Measurements from ENCODE around the gene TRABD. TPM values are rescaled to one million over a fixed set of nuclear protein-coding genes. Genes with fewer than 3 reads are reported as not detected.
A peak's percentile ranks its signal among the peaks of the same experiment; 100 is the strongest.

The TRABD gene
- total and polyA plus RNA-seq, 7 donors: 14.2 to 88.1 (median 21.4) TPM

- H3K36me3 ChIP-seq: peaks cover 0 to 18% (median 10%) of the 10 kb centered on the region in 4 donors
- no peaks in the 10 kb centered on the region for H3K9me3 ChIP-seq
- intact Hi-C loops (cut with DNase I): loop anchor here (10.0 kb wide), 3 partner anchors 225 to 335 kb away; partner anchors contain the start of genes PIM3 and ZBED4
- DNase-seq: no peak
- no peak for TF ChIP-seq POLR2AphosphoS5 (IDR thresholded peaks at IDR 0.05)
- no peak for TF ChIP-seq CTCF (IDR thresholded peaks at IDR 0.05)
- no peak for TF ChIP-seq EP300 (IDR thresholded peaks at IDR 0.05)
- no peak for TF ChIP-seq POLR2A (IDR thresholded peaks at IDR 0.05)
- 0 to 10% methylated on average over 4 of the region's 4 CpGs for WGBS, 2 donors
- peaks cover 0 to 56% (median 45%) of the 10 kb centered on the region in 4 donors for H3K4me1 ChIP-seq
- H3K27ac ChIP-seq: peak overlapping the region; percentile 63 to 82 (median 78)
- no peaks in the 10 kb centered on the region for H3K27me3 ChIP-seq
- peak overlapping the region; percentile 19 to 47 (median 41) for H3K4me3 ChIP-seq
Measured at GRCh38 chr22:50189849-50190181, 4.1 kb downstream of the TRABD start.

GRCh38 chr22:50190182-50190940 is 4.6 kb downstream of the TRABD start:
- no peaks in the 10 kb centered on the region for H3K27me3 ChIP-seq
- H3K36me3 ChIP-seq: peaks cover 0 to 21% (median 11%) of the 10 kb centered on the region in 4 donors
- peak overlapping the region; percentile 63 to 82 (median 78) for H3K27ac ChIP-seq
- H3K9me3 ChIP-seq: no peaks in the 10 kb centered on the region
- DNase-seq: peak; percentile 87
- peak overlapping the region; percentile 19 to 47 (median 41) for H3K4me3 ChIP-seq
- TF ChIP-seq CTCF (IDR thresholded peaks at IDR 0.05) (peak in 1 of 4 experiments; percentile 21), EP300 (IDR thresholded peaks at IDR 0.05) (no peak), POLR2AphosphoS5 (IDR thresholded peaks at IDR 0.05) (peak in 2 of 4 donors; percentile 21 to 29), POLR2A (IDR thresholded peaks at IDR 0.05) (peak in 1 of 2 donors; percentile 24)
- intact Hi-C loops (cut with DNase I): loop anchor here (10.0 kb wide), 1 partner anchor 336 kb away; the partner anchor contains the start of gene ZBED4
- WGBS, 2 donors: 2 to 3% methylated on average over 43 of the region's 43 CpGs
- peaks cover 0 to 50% (median 40%) of the 10 kb centered on the region in 4 donors for H3K4me1 ChIP-seq

GRCh38 chr22:50190941-50191741 is 5.4 kb downstream of the TRABD start:
- TF ChIP-seq EP300 (IDR thresholded peaks at IDR 0.05) (no peak), POLR2AphosphoS5 (IDR thresholded peaks at IDR 0.05) (peak in 1 of 4 donors; percentile 18), CTCF (IDR thresholded peaks at IDR 0.05) (no peak), POLR2A (IDR thresholded peaks at IDR 0.05) (no peak)
- H3K27ac ChIP-seq: peak overlapping the region; percentile 63 to 82 (median 78)
- H3K27me3 ChIP-seq: no peaks in the 10 kb centered on the region
- H3K4me3 ChIP-seq: peak overlapping the region; percentile 19 to 47 (median 41)
- no peaks in the 10 kb centered on the region for H3K9me3 ChIP-seq
- DNase-seq: no peak
- peaks cover 0 to 28% (median 11%) of the 10 kb centered on the region in 4 donors for H3K36me3 ChIP-seq
- intact Hi-C loops (cut with DNase I): loop anchor here (10.0 kb wide), 1 partner anchor 336 kb away; the partner anchor contains the start of gene ZBED4
- 38 to 62% methylated on average over 18 of the region's 18 CpGs for WGBS, 2 donors
- H3K4me1 ChIP-seq: peaks cover 0 to 50% (median 39%) of the 10 kb centered on the region in 4 donors

- intact Hi-C loops (cut with DNase I): loop anchor here (10.0 kb wide), 1 partner anchor 338 kb away; the partner anchor contains the start of gene ZBED4
- Histone ChIP-seq H3K9me3 (no peaks in the 10 kb centered on the region), H3K27me3 (no peaks in the 10 kb centered on the region), H3K4me3 (no peak overlapping the region), H3K27ac (peak overlapping the region in 2 of 4 donors; percentile 16 to 33), H3K4me1 (peaks cover 0 to 36% (median 26%) of the 10 kb centered on the region in 4 donors), H3K36me3 (peaks cover 0 to 37% (median 11%) of the 10 kb centered on the region in 4 donors)
- TF ChIP-seq POLR2AphosphoS5 (IDR thresholded peaks at IDR 0.05): no peak
- no peak for TF ChIP-seq CTCF (IDR thresholded peaks at IDR 0.05)
- TF ChIP-seq POLR2A (IDR thresholded peaks at IDR 0.05): no peak
- no peak for TF ChIP-seq EP300 (IDR thresholded peaks at IDR 0.05)
- WGBS, 2 donors: 49 to 70% methylated on average over 25 of the region's 25 CpGs
- no peak for DNase-seq
Measured at GRCh38 chr22:50192436-50193204, 6.9 kb downstream of the TRABD start.

Data from sigmoid colon (tissue), 7 donors.